HT1080 (cell line): ENCODE data around the gene CFAP299. TPM values are rescaled to one million over a fixed set of nuclear protein-coding genes. Genes with fewer than 3 reads are reported as not detected.
"Not testable (repeated sequence)": the region's sequence is repeated elsewhere in the genome, so short reads cannot be mapped to it uniquely, and the experiment has no call there.

ENCODE experiments used
- DNase-seq: peaks from one replicate; pipeline ENCODE4 v3.0.0-alpha.2; 2015; ENCODE audit warnings: low read depth
- total RNA-seq: library from RNA; depleted of rRNA; stranded (reverse); fragments of >200 nt; shearing (Covaris generic); gene quantifications from 2 replicates; pipeline ENCODE4 v1.2.3, GENCODE V29; 2014

CFAP299 gene
- total RNA-seq, 1 experiment from 2014 or later: 0.68 TPM

GRCh38 chr4:80586716-80587115 is 251.2 kb downstream of the CFAP299 start:
- DNase-seq: no peak

- DNase-seq: no peak
These were observed 252.4 kb downstream of the CFAP299 start for GRCh38 chr4:80587871-80588385.

GRCh38 chr4:80592950-80593349 is 257.4 kb downstream of the CFAP299 start:
- DNase-seq: no peak

- DNase-seq: no peak
These were observed 259.2 kb downstream of the CFAP299 start for GRCh38 chr4:80594701-80595100.

- DNase-seq: no peak
These were observed 272.9 kb downstream of the CFAP299 start for GRCh38 chr4:80608281-80608980.

- no peak for DNase-seq
These were observed 274.7 kb downstream of the CFAP299 start for GRCh38 chr4:80610199-80610598.

GRCh38 chr4:80610845-80611677 is 275.5 kb downstream of the CFAP299 start:
- DNase-seq: peak; percentile 63

GRCh38 chr4:80611678-80611979 is 276.1 kb downstream of the CFAP299 start:
- no peak for DNase-seq

- DNase-seq: no peak
These were observed 277.9 kb downstream of the CFAP299 start for GRCh38 chr4:80613470-80613869.

- no peak for DNase-seq
These were observed 278.8 kb downstream of the CFAP299 start for GRCh38 chr4:80614319-80614718.

GRCh38 chr4:80615099-80615498 is 279.6 kb downstream of the CFAP299 start:
- no peak for DNase-seq

GRCh38 chr4:80619070-80619674 is 283.6 kb downstream of the CFAP299 start:
- no peak for DNase-seq

- DNase-seq: no peak
These were observed 296.3 kb downstream of the CFAP299 start for GRCh38 chr4:80631861-80632260.

- no peak for DNase-seq
These were observed 301.7 kb downstream of the CFAP299 start for GRCh38 chr4:80637190-80637589.

- DNase-seq: no peak
These were observed 310.5 kb downstream of the CFAP299 start for GRCh38 chr4:80646061-80646460.

- DNase-seq: no peak
These were observed 320.1 kb downstream of the CFAP299 start for GRCh38 chr4:80655662-80656061.

- DNase-seq: not testable (repeated sequence)
These were observed 334.6 kb downstream of the CFAP299 start for GRCh38 chr4:80670118-80670517.

GRCh38 chr4:80678413-80678812 is 342.9 kb downstream of the CFAP299 start:
- no peak for DNase-seq

GRCh38 chr4:80680934-80681333 is 345.4 kb downstream of the CFAP299 start:
- DNase-seq: no peak

GRCh38 chr4:80685214-80685613 is 349.7 kb downstream of the CFAP299 start:
- DNase-seq: no peak

- DNase-seq: not testable (repeated sequence)
These were observed 352.2 kb downstream of the CFAP299 start for GRCh38 chr4:80687736-80688135.

- peak; percentile 51 for DNase-seq
These were observed 358.6 kb downstream of the CFAP299 start for GRCh38 chr4:80694171-80694570.
